ENCODE measurements around the gene ACTN4. TPM values are rescaled to one million over a fixed set of nuclear protein-coding genes. Genes with fewer than 3 reads are reported as not detected.

ACTN4 gene
- total RNA-seq, 4 donors from 2014 or later = 342 to 463 (median 382) TPM

DNA sequence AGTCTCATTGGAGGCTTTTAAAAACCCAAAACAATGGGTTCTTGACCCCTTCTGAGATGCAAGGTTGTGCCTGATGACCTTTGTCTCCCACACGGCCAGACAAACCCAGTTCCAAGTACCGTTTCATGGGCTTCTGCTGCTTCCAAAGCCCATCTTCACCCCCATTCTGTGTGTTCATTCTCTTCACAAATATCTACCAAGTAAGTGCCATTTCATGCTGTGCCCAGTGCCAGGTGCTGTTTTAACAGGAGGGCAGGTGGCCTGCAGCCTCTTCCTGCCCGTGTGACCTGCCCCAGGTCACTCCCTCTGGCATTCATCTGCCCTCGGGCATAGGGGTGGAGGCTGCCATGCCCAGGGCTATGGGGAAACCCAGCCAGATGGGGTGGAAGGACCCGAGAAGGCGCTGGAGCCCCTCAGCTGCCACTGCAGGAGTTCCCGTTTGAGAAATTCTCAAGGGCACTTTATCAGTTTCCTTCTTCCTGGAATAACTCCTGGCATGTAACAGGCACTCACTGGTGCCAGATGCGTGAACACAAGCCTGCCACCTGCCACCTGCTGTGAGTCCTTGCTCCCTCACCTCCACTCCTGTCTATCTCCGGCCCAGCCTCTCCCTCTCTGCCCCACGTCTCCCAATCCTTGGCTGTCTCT is 84.3 kb downstream of the ACTN4 start:
- WGBS, 2 donors = 61 to 72% methylated on average over 10 of the region's 10 CpGs
- Histone ChIP-seq H3K27me3 (no peaks in the 10 kb centered on the region), H3K36me3 (peaks cover 4 to 52% (median 18%) of the 10 kb centered on the region in 3 donors), H3K27ac (peak overlapping the region in 3 of 4 donors; percentile 40 to 70 (median 50)), H3K4me3 (no peak overlapping the region), H3K4me1 (peaks cover 0 to 72% (median 16%) of the 10 kb centered on the region in 4 donors), H3K9me3 (no peaks in the 10 kb centered on the region)
- DNase-seq (ENCODE audit: low spot score in 2 of 2) = no peak
- TF ChIP-seq EP300 (IDR thresholded peaks at IDR 0.05) (peak in 1 of 2 donors; percentile 8), POLR2A (IDR thresholded peaks at IDR 0.05) (no peak)
- TF ChIP-seq, protein P1, sequence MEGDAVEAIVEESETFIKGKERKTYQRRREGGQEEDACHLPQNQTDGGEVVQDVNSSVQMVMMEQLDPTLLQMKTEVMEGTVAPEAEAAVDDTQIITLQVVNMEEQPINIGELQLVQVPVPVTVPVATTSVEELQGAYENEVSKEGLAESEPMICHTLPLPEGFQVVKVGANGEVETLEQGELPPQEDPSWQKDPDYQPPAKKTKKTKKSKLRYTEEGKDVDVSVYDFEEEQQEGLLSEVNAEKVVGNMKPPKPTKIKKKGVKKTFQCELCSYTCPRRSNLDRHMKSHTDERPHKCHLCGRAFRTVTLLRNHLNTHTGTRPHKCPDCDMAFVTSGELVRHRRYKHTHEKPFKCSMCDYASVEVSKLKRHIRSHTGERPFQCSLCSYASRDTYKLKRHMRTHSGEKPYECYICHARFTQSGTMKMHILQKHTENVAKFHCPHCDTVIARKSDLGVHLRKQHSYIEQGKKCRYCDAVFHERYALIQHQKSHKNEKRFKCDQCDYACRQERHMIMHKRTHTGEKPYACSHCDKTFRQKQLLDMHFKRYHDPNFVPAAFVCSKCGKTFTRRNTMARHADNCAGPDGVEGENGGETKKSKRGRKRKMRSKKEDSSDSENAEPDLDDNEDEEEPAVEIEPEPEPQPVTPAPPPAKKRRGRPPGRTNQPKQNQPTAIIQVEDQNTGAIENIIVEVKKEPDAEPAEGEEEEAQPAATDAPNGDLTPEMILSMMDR (IDR thresholded peaks at IDR 0.05) = no peak

DNA sequence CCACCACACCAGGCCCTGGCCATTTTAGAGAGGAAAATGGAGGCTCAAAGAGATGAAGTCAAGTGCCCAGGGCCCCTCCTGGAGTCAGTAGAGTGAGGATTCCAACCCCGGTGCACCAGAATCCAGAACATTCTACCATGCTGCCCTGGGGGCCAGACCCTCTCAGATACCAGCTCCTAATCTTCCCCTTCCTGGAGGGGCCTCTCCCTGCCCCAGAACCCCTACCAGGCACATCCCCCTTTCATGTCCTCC is 85.7 kb downstream of the ACTN4 start:
- no peak for DNase-seq (ENCODE audit: low spot score in 2 of 2)
- 89 to 100% methylated on average over 1 of the region's 1 CpG for WGBS, 2 donors
- peaks cover 0 to 38% (median 6%) of the 10 kb centered on the region in 3 donors for H3K36me3 ChIP-seq
- TF ChIP-seq EP300 (IDR thresholded peaks at IDR 0.05) (no peak), POLR2A (IDR thresholded peaks at IDR 0.05) (no peak)
- TF ChIP-seq, protein P1 (IDR thresholded peaks at IDR 0.05) = no peak
- H3K9me3 ChIP-seq = no peaks in the 10 kb centered on the region
- H3K4me1 ChIP-seq = peaks cover 0 to 63% (median 16%) of the 10 kb centered on the region in 4 donors
- H3K27me3 ChIP-seq = no peaks in the 10 kb centered on the region
- H3K27ac ChIP-seq = peak overlapping the region in 3 of 4 donors; percentile 70 to 84 (median 79)
- H3K4me3 ChIP-seq = no peak overlapping the region

GRCh38 chr19:38733493-38734175 is 86.2 kb downstream of the ACTN4 start:
- Histone ChIP-seq H3K27me3 (no peaks in the 10 kb centered on the region), H3K9me3 (no peaks in the 10 kb centered on the region), H3K4me3 (no peak overlapping the region), H3K27ac (peak overlapping the region in 3 of 4 donors; percentile 70 to 84 (median 79)), H3K4me1 (peaks cover 0 to 59% (median 16%) of the 10 kb centered on the region in 4 donors), H3K36me3 (peaks cover 0 to 33% (median 6%) of the 10 kb centered on the region in 3 donors)
- TF ChIP-seq POLR2A (IDR thresholded peaks at IDR 0.05) (no peak), EP300 (IDR thresholded peaks at IDR 0.05) (no peak)
- TF ChIP-seq, protein P1 (IDR thresholded peaks at IDR 0.05) = no peak
- WGBS, 2 donors = 59 to 60% methylated on average over 5 to 6 of the region's 6 CpGs
- DNase-seq (ENCODE audit: low spot score in 2 of 2) = no peak

DNA sequence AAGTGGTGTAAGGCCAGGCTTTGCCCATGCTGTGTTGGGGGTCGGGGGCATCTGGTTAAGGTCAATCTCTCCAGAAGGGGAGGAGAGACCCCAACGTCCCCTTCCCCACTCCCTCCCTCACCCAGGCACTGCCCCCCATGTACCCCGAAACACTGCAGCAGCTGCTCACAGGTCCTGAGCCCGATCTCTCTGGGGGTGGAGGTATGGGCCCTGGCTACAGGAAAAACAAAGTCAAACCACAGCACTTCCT is 86.7 kb downstream of the ACTN4 start:
- Histone ChIP-seq H3K36me3 (peaks cover 0 to 28% (median 6%) of the 10 kb centered on the region in 3 donors), H3K4me1 (peaks cover 0 to 54% (median 16%) of the 10 kb centered on the region in 4 donors), H3K4me3 (peak overlapping the region in 1 of 4 donors; percentile 25), H3K27ac (peak overlapping the region in 3 of 4 donors; percentile 70 to 84 (median 79)), H3K9me3 (no peaks in the 10 kb centered on the region), H3K27me3 (no peaks in the 10 kb centered on the region)
- TF ChIP-seq, protein P1 (IDR thresholded peaks at IDR 0.05) = no peak
- TF ChIP-seq POLR2A (IDR thresholded peaks at IDR 0.05) (no peak), EP300 (IDR thresholded peaks at IDR 0.05) (no peak)
- DNase-seq (ENCODE audit: low spot score in 2 of 2) = no peak
- 60 to 70% methylated on average over 3 to 4 of the region's 4 CpGs for WGBS, 2 donors
